A549 (cell line): ENCODE data around the gene SSU72. TPM values are rescaled to one million over a fixed set of nuclear protein-coding genes. Genes with fewer than 3 reads are reported as not detected.

Experiments used
- ATAC-seq, 2 experiments: fragments of 200-7000 bp in 1 of 2; fragments of >200 bp in 1 of 2; cut with Nextera tagmentation in 1 of 2; cut with Tn5 transposase in 1 of 2; 3 replicates each; pipeline versions ENCODE4 v1.8.0 to v1.9.1; 2018 to 2020; ENCODE audit warnings: mild to moderate bottlenecking in 1 of 2, moderate library complexity in 1 of 2
- CTCF ChIA-PET: fragments of 300-600 bp; sonication (Branson Sonifier 250); formaldehyde crosslinking; extraction: SDS; loops from one replicate; lab custom pipeline; 2021; ENCODE audit warnings: antibody characterized with exemption, inconsistent platforms; lab: Yijun Ruan, JAX
- POLR2A ChIA-PET: fragments of 350-600 bp; formaldehyde crosslinking; extraction: SDS; loops from one replicate; lab custom pipeline; 2021; ENCODE audit warnings: antibody characterized with exemption, inconsistent platforms; lab: Yijun Ruan, JAX
- DNase-seq, 2 experiments: peaks; one replicate each; pipeline versions ENCODE4 v3.0.0 to v3.0.0-alpha.2; 2011 to 2016; ENCODE audit warnings: low read depth in 1 of 2, low spot score in 1 of 2
- FAIRE-seq: peaks from 2 replicates; lab custom pipeline; 2011; peaks lifted over from hg19 to GRCh38; lab: Jason Lieb, UNC
- H3K27ac ChIP-seq, 2 experiments: fragments of >200 bp; sonication (Bioruptor Twin); formaldehyde crosslinking; 3 replicates each; pipeline ENCODE4 v1.5.1; 2016 to 2017
- H3K4me1 ChIP-seq: fragments of >200 bp; sonication (Bioruptor Twin); formaldehyde crosslinking; 3 replicates; pipeline ENCODE4 v1.6.1; 2016
- H3K4me2 ChIP-seq: fragments of >200 bp; sonication (Bioruptor Twin); formaldehyde crosslinking; 3 replicates; pipeline ENCODE4 v1.6.1; 2016
- H3K4me3 ChIP-seq: fragments of >200 bp; sonication (Bioruptor Twin); formaldehyde crosslinking; 3 replicates; pipeline ENCODE4 v1.5.1; 2016
- H3K9me3 ChIP-seq: fragments of >200 bp; sonication (Bioruptor Twin); formaldehyde crosslinking; 3 replicates; pipeline ENCODE4 v1.6.1; 2016
- ATOH8 ChIP-seq: fragments of 250-450 bp; sonication (Bioruptor Pico); IDR thresholded peaks from 2 replicates; pipeline ENCODE4 v1.5.0; 2020; ENCODE audit warnings: low read depth, mild to moderate bottlenecking, moderate library complexity
- EHF ChIP-seq: fragments of 250-450 bp; sonication (Bioruptor Pico); IDR thresholded peaks from 2 replicates; pipeline ENCODE4 v1.5.0; 2020; ENCODE audit warnings: mild to moderate bottlenecking
- ELK1 ChIP-seq: fragments of 150-350 bp; IDR thresholded peaks from 2 replicates; pipeline ENCODE4 v1.6.1; 2014; ENCODE audit warnings: low read depth, mild to moderate bottlenecking, low read length
- GATA3 ChIP-seq: IDR thresholded peaks from 2 replicates; pipeline ENCODE4 v1.6.1; 2012; ENCODE audit warnings: borderline replicate concordance
- HDAC2 ChIP-seq: fragments of 200-600 bp; sonication (generic); IDR thresholded peaks from 2 replicates; pipeline ENCODE4 v1.6.1; 2016
- JUN ChIP-seq, 2 experiments: fragments of >200 bp; sonication (Bioruptor Twin); formaldehyde crosslinking; IDR thresholded peaks; 2 replicates in 1 of 2; 3 replicates in 1 of 2; pipeline ENCODE4 v1.6.1; 2016 to 2017
- MYC ChIP-seq: IDR thresholded peaks from 2 replicates; pipeline ENCODE4 v1.6.1; 2012; ENCODE audit warnings: mild to moderate bottlenecking, inconsistent platforms, low read length, improper control_type of control experiment, borderline replicate concordance
- NPAS2 ChIP-seq: fragments of 250-450 bp; sonication (Bioruptor Pico); IDR thresholded peaks from 2 replicates; pipeline ENCODE4 v1.8.0; 2022; ENCODE audit warnings: mild to moderate bottlenecking, moderate library complexity, borderline replicate concordance
- PBX3 ChIP-seq: IDR thresholded peaks from 2 replicates; pipeline ENCODE4 v1.6.1; 2012
- RAD21 ChIP-seq, 2 experiments: fragments of >200 bp in 1 of 2; sonication (Bioruptor Twin) in 1 of 2; formaldehyde crosslinking in 1 of 2; IDR thresholded peaks in 1 of 2; conservative IDR thresholded peaks in 1 of 2; 2 replicates in 1 of 2; 3 replicates in 1 of 2; pipeline ENCODE4 v1.6.1; 2012 to 2018; ENCODE audit warnings: inconsistent platforms in 1 of 2
- RARB ChIP-seq: fragments of 250-450 bp; sonication (Bioruptor Pico); IDR thresholded peaks from 2 replicates; pipeline ENCODE4 v1.8.0; 2021; ENCODE audit warnings: mild to moderate bottlenecking, moderate library complexity
- SMC3 ChIP-seq: fragments of >200 bp; sonication (Bioruptor Twin); formaldehyde crosslinking; IDR thresholded peaks from 3 replicates; pipeline ENCODE4 v1.6.1; 2018; ENCODE audit warnings: inconsistent platforms
- SREBF2 ChIP-seq: fragments of 450-650 bp; IDR thresholded peaks from 2 replicates; pipeline ENCODE4 v1.6.1; 2014; ENCODE audit warnings: mild to moderate bottlenecking, moderate library complexity
- TFCP2L1 ChIP-seq: fragments of 250-450 bp; sonication (Bioruptor Pico); IDR thresholded peaks from 2 replicates; pipeline ENCODE4 v1.5.0; 2021; ENCODE audit warnings: mild to moderate bottlenecking
- ZC3H11A ChIP-seq: fragments of 450-650 bp; IDR thresholded peaks from 2 replicates; pipeline ENCODE4 v1.6.1; 2014; ENCODE audit warnings: antibody characterized with exemption, mild to moderate bottlenecking
- WGBS: methylation state at CpG from one replicate; pipeline ENCODE4 v1.1.6; 2017; ENCODE audit errors: missing lambda C conversion rate; 5-methylcytosine and 5-hydroxymethylcytosine counted together
- polyA plus RNA-seq, 4 experiments: library from polyadenylated mRNA; depleted of rRNA in 3 of 4; stranded (reverse); fragments of >200 nt; fragmentation: RNase III in 1 of 4; extraction: RNeasy Plus Mini Kit Qiagen cat#74134 plus additional on column Dnase treatment in 1 of 4; gene quantifications; 2 replicates in 3 of 4; 3 replicates in 1 of 4; pipeline ENCODE4 v1.2.3, GENCODE V29; 2011 to 2017
- TF ChIP-seq, protein P1 (sequence below): fragments of 250-450 bp; sonication (Bioruptor Pico); IDR thresholded peaks from 2 replicates; pipeline ENCODE4 v1.5.0; 2021; ENCODE audit warnings: mild to moderate bottlenecking, moderate library complexity, borderline replicate concordance
- TF ChIP-seq, protein P2 (sequence below): fragments of >200 bp; sonication (Bioruptor Twin); formaldehyde crosslinking; IDR thresholded peaks from 2 replicates; pipeline ENCODE4 v1.6.1; 2016

Gene SSU72
- polyA plus RNA-seq, 2 of the 4 experiments (the other 2 are of a cell fraction): 75.3 to 101 TPM

GRCh38 chr1:1538989-1539309 is 35.7 kb downstream of the SSU72 start:
- no peak overlapping the region for H3K4me3 ChIP-seq
- ATAC-seq (no peak), DNase-seq (no peak), FAIRE-seq (no peak)
- no peak overlapping the region for H3K27ac ChIP-seq
- TF ChIP-seq SMC3 (no peak), RAD21 (conservative IDR thresholded peaks at IDR 0.05 in 1 of 2, IDR thresholded peaks at IDR 0.05 in 1 of 2) (no peak), JUN (IDR thresholded peaks at IDR 0.05) (no peak)
- CTCF ChIA-PET: no interaction called here
- POLR2A ChIA-PET: no interaction called here
- WGBS: 94% methylated on average over 17 of the region's 18 CpGs
- H3K9me3 ChIP-seq: no peaks in the 10 kb centered on the region
- H3K4me2 ChIP-seq: no peak overlapping the region
- H3K4me1 ChIP-seq: no peaks in the 10 kb centered on the region

DNA sequence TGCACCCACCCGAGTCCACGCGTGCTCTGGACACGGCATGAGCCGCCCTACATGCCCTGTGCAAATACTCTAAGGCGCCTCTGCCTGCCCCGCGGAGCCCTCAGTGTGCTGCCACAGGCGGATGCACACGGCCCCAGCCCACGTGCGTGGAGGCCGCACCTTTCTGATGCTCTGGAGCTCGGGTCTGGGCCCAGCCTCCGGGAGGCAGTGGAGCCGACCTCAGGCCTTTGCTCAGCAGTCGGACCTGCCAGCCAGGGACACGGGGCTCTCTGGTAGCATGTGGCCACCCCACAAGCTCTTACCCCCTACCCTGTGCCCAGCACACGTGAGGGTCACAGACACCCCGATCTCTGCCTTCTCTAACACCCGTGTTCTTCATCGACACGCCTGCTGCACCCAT is 36.3 kb downstream of the SSU72 start:
- Histone ChIP-seq H3K4me3 (no peak overlapping the region), H3K9me3 (no peaks in the 10 kb centered on the region), H3K4me1 (no peaks in the 10 kb centered on the region), H3K27ac (no peak overlapping the region), H3K4me2 (no peak overlapping the region)
- ATAC-seq: no peak
- FAIRE-seq: no peak
- DNase-seq: no peak
- 91% methylated on average over 20 of the region's 23 CpGs for WGBS
- TF ChIP-seq RARB (no peak), MYC (no peak), EHF (CRISPR knock-in tag) (no peak), ZC3H11A (no peak), SREBF2 (no peak), NPAS2 (no peak)
- ChIA-PET CTCF (no interaction called here), POLR2A (no interaction called here)

DNA sequence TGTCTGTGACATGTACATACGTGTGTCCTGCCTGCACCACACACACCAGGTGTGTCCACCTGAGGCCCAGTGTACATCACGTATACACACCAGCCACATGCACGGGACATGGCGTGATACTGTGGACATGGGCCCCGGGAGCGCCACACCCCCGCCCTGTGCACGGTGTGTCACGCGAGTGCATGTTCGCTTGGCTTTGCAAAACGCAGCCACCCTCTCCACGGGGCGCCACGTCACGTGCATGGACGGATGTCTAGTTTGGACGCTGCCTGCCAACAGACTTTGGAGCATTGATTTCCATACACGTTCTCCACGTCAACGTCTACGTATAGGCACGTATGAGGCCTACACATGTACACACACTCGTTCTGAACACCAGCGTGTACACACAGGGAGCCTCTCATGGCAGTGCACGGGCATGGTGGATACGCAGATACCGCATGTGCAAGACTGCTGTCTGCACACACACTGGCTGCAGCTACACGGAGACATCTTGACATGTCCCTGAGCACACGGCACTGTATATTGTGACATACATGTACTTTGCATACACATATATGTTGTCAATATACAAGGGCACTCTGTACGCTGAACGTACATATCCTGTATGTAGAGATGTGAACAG is 36.9 kb downstream of the SSU72 start:
- H3K27ac ChIP-seq: no peak overlapping the region
- CTCF ChIA-PET: no interaction called here
- FAIRE-seq (no peak), DNase-seq (no peak), ATAC-seq (no peak)
- 97% methylated on average over 22 of the region's 32 CpGs for WGBS
- H3K4me2 ChIP-seq: no peak overlapping the region
- no peak overlapping the region for H3K4me3 ChIP-seq
- H3K9me3 ChIP-seq: no peaks in the 10 kb centered on the region
- TF ChIP-seq HDAC2 (no peak), ATOH8 (CRISPR knock-in tag) (no peak), PBX3 (no peak), ELK1 (no peak), TFCP2L1 (CRISPR knock-in tag) (no peak), GATA3 (no peak), MYC (no peak)
- TF ChIP-seq, protein P1, sequence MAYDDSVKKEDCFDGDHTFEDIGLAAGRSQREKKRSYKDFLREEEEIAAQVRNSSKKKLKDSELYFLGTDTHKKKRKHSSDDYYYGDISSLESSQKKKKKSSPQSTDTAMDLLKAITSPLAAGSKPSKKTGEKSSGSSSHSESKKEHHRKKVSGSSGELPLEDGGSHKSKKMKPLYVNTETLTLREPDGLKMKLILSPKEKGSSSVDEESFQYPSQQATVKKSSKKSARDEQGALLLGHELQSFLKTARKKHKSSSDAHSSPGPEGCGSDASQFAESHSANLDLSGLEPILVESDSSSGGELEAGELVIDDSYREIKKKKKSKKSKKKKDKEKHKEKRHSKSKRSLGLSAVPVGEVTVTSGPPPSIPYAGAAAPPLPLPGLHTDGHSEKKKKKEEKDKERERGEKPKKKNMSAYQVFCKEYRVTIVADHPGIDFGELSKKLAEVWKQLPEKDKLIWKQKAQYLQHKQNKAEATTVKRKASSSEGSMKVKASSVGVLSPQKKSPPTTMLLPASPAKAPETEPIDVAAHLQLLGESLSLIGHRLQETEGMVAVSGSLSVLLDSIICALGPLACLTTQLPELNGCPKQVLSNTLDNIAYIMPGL: no peak
- TF ChIP-seq, protein P2, sequence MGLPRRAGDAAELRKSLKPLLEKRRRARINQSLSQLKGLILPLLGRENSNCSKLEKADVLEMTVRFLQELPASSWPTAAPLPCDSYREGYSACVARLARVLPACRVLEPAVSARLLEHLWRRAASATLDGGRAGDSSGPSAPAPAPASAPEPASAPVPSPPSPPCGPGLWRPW: no peak
- TF ChIP-seq, all 56 proteins: peak for 0
- POLR2A ChIA-PET: no interaction called here
- no peaks in the 10 kb centered on the region for H3K4me1 ChIP-seq
